SH-SY5Y (cell line): Measurements from ENCODE around the gene TRIM2.

Experiments
- GATA2 ChIP-seq: IDR thresholded peaks from 2 replicates; pipeline ENCODE4 v1.6.1; 2011; ENCODE audit warnings: mild to moderate bottlenecking, low read depth, low read length
- GATA3 ChIP-seq: IDR thresholded peaks from 2 replicates; pipeline ENCODE4 v1.6.1; 2011; ENCODE audit warnings: low read depth, mild to moderate bottlenecking, low read length, moderate library complexity

The TRIM2 gene

GRCh38 chr4:153333874-153334273, 129.6 kb downstream of the TRIM2 start:
- TF ChIP-seq GATA2 (no peak), GATA3 (no peak)

GRCh38 chr4:153335665-153336064, 131.4 kb downstream of the TRIM2 start:
- no peak for TF ChIP-seq GATA2

- no peak for TF ChIP-seq GATA2
- TF ChIP-seq GATA3: no peak
These were observed 133.4 kb downstream of the TRIM2 start for GRCh38 chr4:153337686-153338085.

GRCh38 chr4:153341575-153342090, 137.4 kb downstream of the TRIM2 start:
- TF ChIP-seq GATA2: no peak
- no peak for TF ChIP-seq GATA3

- TF ChIP-seq GATA2 (no peak), GATA3 (no peak)
These were observed 138.7 kb downstream of the TRIM2 start for GRCh38 chr4:153342751-153343552.

- TF ChIP-seq GATA3 (no peak), GATA2 (no peak; the same call in 1 of the 2 replicates)
These were observed 140.1 kb downstream of the TRIM2 start, which contains the start of gene MND1 for GRCh38 chr4:153344131-153345011. Gene MND1 (plus strand): TSS chr4:153344688. CDS start chr4:153344738, 50 bp downstream.

- TF ChIP-seq GATA2: 0 out of 2 replicates have a peak, but pooled peaks have one; percentile 5
- no peak for TF ChIP-seq GATA3
These were observed 141.1 kb downstream of the TRIM2 start for GRCh38 chr4:153345012-153345981.

- no peak for TF ChIP-seq GATA2
- TF ChIP-seq GATA3: no peak
These were observed 141.8 kb downstream of the TRIM2 start for GRCh38 chr4:153346031-153346430.

- TF ChIP-seq GATA2 (no peak), GATA3 (no peak)
These were observed 142.3 kb downstream of the TRIM2 start for GRCh38 chr4:153346563-153346962.

- TF ChIP-seq GATA2: no peak
- TF ChIP-seq GATA3: no peak
These were observed 142.9 kb downstream of the TRIM2 start for GRCh38 chr4:153347117-153347516.

GRCh38 chr4:153348006-153348405, 143.8 kb downstream of the TRIM2 start:
- TF ChIP-seq GATA2 (peak; percentile 67; the same call in 1 of the 2 replicates), GATA3 (peak; percentile 73)

GRCh38 chr4:153349206-153349805, 145.1 kb downstream of the TRIM2 start:
- TF ChIP-seq GATA2: no peak
- TF ChIP-seq GATA3: no peak

- TF ChIP-seq GATA3: no peak
- no peak for TF ChIP-seq GATA2
These were observed 157.9 kb downstream of the TRIM2 start for GRCh38 chr4:153362184-153362583.
